DMS 273 (cell line): ENCODE measurements around the gene KRTAP4-3.
"Not testable (repeated sequence)": the region's sequence is repeated elsewhere in the genome, so short reads cannot be mapped to it uniquely, and the experiment has no call there.

Experiments
- DNase-seq: peaks from one replicate; lab custom pipeline; 2025; ENCODE audit not compliant: unreplicated experiment; lab: John Stamatoyannopoulos, UW

The KRTAP4-3 gene

GRCh38 chr17:41168121-41168520 is at the start of gene KRTAP4-3:
KRTAP4-3 (minus strand) TSS chr17:41168221; CDS start chr17:41168172, 49 bp downstream.
- DNase-seq: no peak

GRCh38 chr17:41215681-41216080 is 47.7 kb upstream of the KRTAP4-3 start:
- no peak for DNase-seq

- DNase-seq: peak; percentile 71
These were observed 44.6 kb upstream of the KRTAP4-3 start for GRCh38 chr17:41212524-41213169.

- DNase-seq: peak; percentile 12
These were observed 43.9 kb upstream of the KRTAP4-3 start for GRCh38 chr17:41211845-41212466.

GRCh38 chr17:41199421-41200078 is 31.5 kb upstream of the KRTAP4-3 start:
- no peak for DNase-seq

GRCh38 chr17:41196068-41196467 is 28.0 kb upstream of the KRTAP4-3 start:
- DNase-seq: no peak

- no peak for DNase-seq
These were observed 22.3 kb upstream of the KRTAP4-3 start for GRCh38 chr17:41190328-41190727.

- DNase-seq: not testable (repeated sequence)
These were observed 21.9 kb upstream of the KRTAP4-3 start, which contains the start of gene KRTAP9-1 for GRCh38 chr17:41189837-41190318. KRTAP9-1 (plus strand) TSS chr17:41189887; CDS start chr17:41189887, 0 bp downstream.

GRCh38 chr17:41186872-41187271 is 18.9 kb upstream of the KRTAP4-3 start:
- DNase-seq: peak; percentile 4

- no peak for DNase-seq
These were observed 17.0 kb upstream of the KRTAP4-3 start for GRCh38 chr17:41185001-41185400.

GRCh38 chr17:41184480-41184961 is 16.5 kb upstream of the KRTAP4-3 start, which contains the start of gene KRTAP4-1:
KRTAP4-1 (minus strand) TSS chr17:41184911; CDS start chr17:41184854, 57 bp downstream.
- peak; percentile 12 for DNase-seq

- DNase-seq: no peak
These were observed 11.0 kb upstream of the KRTAP4-3 start for GRCh38 chr17:41178843-41179616.

- DNase-seq: no peak
These were observed 10.3 kb upstream of the KRTAP4-3 start for GRCh38 chr17:41178341-41178740.

GRCh38 chr17:41177727-41178271 is 9.8 kb upstream of the KRTAP4-3 start, which contains the start of gene KRTAP4-2:
KRTAP4-2 (minus strand) TSS chr17:41178221; CDS start chr17:41178164, 57 bp downstream.
- no peak for DNase-seq

GRCh38 chr17:41176744-41177387 is 8.8 kb upstream of the KRTAP4-3 start:
- DNase-seq: no peak

- no peak for DNase-seq
These were observed 3.9 kb upstream of the KRTAP4-3 start for GRCh38 chr17:41171886-41172285.

- DNase-seq: no peak
These were observed 460 bp downstream of the KRTAP4-3 start for GRCh38 chr17:41167561-41167960.

GRCh38 chr17:41163828-41164227 is 4.2 kb downstream of the KRTAP4-3 start:
- no peak for DNase-seq

- no peak for DNase-seq
These were observed 7.4 kb downstream of the KRTAP4-3 start, which contains the start of gene KRTAP4-4 for GRCh38 chr17:41160648-41161047. KRTAP4-4 (minus strand) TSS chr17:41160748; CDS start chr17:41160691, 57 bp downstream.

GRCh38 chr17:41160190-41160589 is 7.8 kb downstream of the KRTAP4-3 start:
- not testable (repeated sequence) for DNase-seq
